ENCODE data around the gene TXNRD1. TPM values are rescaled to one million over a fixed set of nuclear protein-coding genes. Genes with fewer than 3 reads are reported as not detected.

The TXNRD1 gene
- total RNA-seq, 4 donors from 2014 or later, result 243 to 594 (median 299) TPM

GRCh38 chr12:104375775-104376174 is 160.2 kb downstream of the TXNRD1 start:
- intact Hi-C loops (cut with DNase I), result no loop called here
- TF ChIP-seq POLR2A (IDR thresholded peaks at IDR 0.05; ENCODE audit: low read depth) (no peak), CTCF (IDR thresholded peaks at IDR 0.05) (no peak), POLR2AphosphoS5 (IDR thresholded peaks at IDR 0.05) (no peak), EP300 (IDR thresholded peaks at IDR 0.05) (no peak)

GRCh38 chr12:104376650-104377513 is 161.3 kb downstream of the TXNRD1 start:
- intact Hi-C loops (cut with DNase I), result no loop called here
- WGBS, result 82% methylated on average over 18 of the region's 18 CpGs

More at GRCh38 chr12:104375775-104376174, 160.2 kb downstream of the TXNRD1 start:
- H3K36me3 ChIP-seq, result no peaks in the 10 kb centered on the region
- no peaks in the 10 kb centered on the region for H3K27me3 ChIP-seq
- no peaks in the 10 kb centered on the region for H3K4me1 ChIP-seq
- H3K4me3 ChIP-seq, result no peak overlapping the region
- 66% methylated on average over 4 of the region's 4 CpGs for WGBS
- H3K27ac ChIP-seq (replicated peaks in 1 of 4), result no peak overlapping the region
- DNase-seq (ENCODE audit: extremely low spot score), result no peak
- no peaks in the 10 kb centered on the region for H3K9me3 ChIP-seq

GRCh38 chr12:104377514-104377812 is 161.9 kb downstream of the TXNRD1 start:
- intact Hi-C loops (cut with DNase I), result no loop called here
- WGBS, result 73% methylated on average over 5 of the region's 5 CpGs
- Histone ChIP-seq H3K27me3 (no peaks in the 10 kb centered on the region), H3K9me3 (no peaks in the 10 kb centered on the region), H3K4me3 (no peak overlapping the region), H3K27ac (replicated peaks in 1 of 4) (no peak overlapping the region), H3K36me3 (no peaks in the 10 kb centered on the region), H3K4me1 (peaks cover 7 to 10% (median 8%) of the 10 kb centered on the region in 4 donors)
- TF ChIP-seq POLR2A (IDR thresholded peaks at IDR 0.05; ENCODE audit: low read depth), result no peak
- no peak for DNase-seq (ENCODE audit: extremely low spot score)

More at GRCh38 chr12:104376650-104377513, 161.3 kb downstream of the TXNRD1 start:
- no peaks in the 10 kb centered on the region for H3K9me3 ChIP-seq
- TF ChIP-seq POLR2A (IDR thresholded peaks at IDR 0.05; ENCODE audit: low read depth), result no peak
- no peak for TF ChIP-seq POLR2AphosphoS5 (IDR thresholded peaks at IDR 0.05)
- TF ChIP-seq CTCF (IDR thresholded peaks at IDR 0.05), result no peak
- TF ChIP-seq EP300 (IDR thresholded peaks at IDR 0.05), result no peak
- no peaks in the 10 kb centered on the region for H3K36me3 ChIP-seq
- peaks cover 3 to 5% (median 4%) of the 10 kb centered on the region in 4 donors for H3K4me1 ChIP-seq
- no peaks in the 10 kb centered on the region for H3K27me3 ChIP-seq
- no peak for DNase-seq (ENCODE audit: extremely low spot score)
- no peak overlapping the region for H3K4me3 ChIP-seq
- H3K27ac ChIP-seq (replicated peaks in 1 of 4), result no peak overlapping the region

- no peaks in the 10 kb centered on the region for H3K9me3 ChIP-seq
- H3K4me1 ChIP-seq, result peaks cover 7 to 10% (median 8%) of the 10 kb centered on the region in 4 donors
- no peaks in the 10 kb centered on the region for H3K36me3 ChIP-seq
- no peak for TF ChIP-seq CTCF (IDR thresholded peaks at IDR 0.05)
- TF ChIP-seq EP300 (IDR thresholded peaks at IDR 0.05), result no peak
- TF ChIP-seq POLR2AphosphoS5 (IDR thresholded peaks at IDR 0.05), result no peak
- TF ChIP-seq POLR2A (IDR thresholded peaks at IDR 0.05; ENCODE audit: low read depth), result no peak
- intact Hi-C loops (cut with DNase I), result no loop called here
- no peaks in the 10 kb centered on the region for H3K27me3 ChIP-seq
- 98% methylated on average over 4 of the region's 4 CpGs for whole genome bisulfite sequencing
- no peak overlapping the region for H3K4me3 ChIP-seq
- no peak overlapping the region for H3K27ac ChIP-seq (replicated peaks in 1 of 4)
- DNase-seq (ENCODE audit: extremely low spot score), result no peak
Measured at GRCh38 chr12:104378427-104378826, 162.8 kb downstream of the TXNRD1 start.

- H3K4me3 ChIP-seq, result no peak overlapping the region
- no peak for DNase-seq (ENCODE audit: extremely low spot score)
- intact Hi-C loops (cut with DNase I), result loop anchor here (5.0 kb wide), 1 partner anchor 671 kb away; no protein-coding TSS in a partner anchor
Measured at GRCh38 chr12:104381341-104381730, 165.8 kb downstream of the TXNRD1 start.

More at GRCh38 chr12:104381341-104381730, 165.8 kb downstream of the TXNRD1 start:
- TF ChIP-seq EP300 (IDR thresholded peaks at IDR 0.05) (no peak), POLR2A (IDR thresholded peaks at IDR 0.05; ENCODE audit: low read depth) (no peak), POLR2AphosphoS5 (IDR thresholded peaks at IDR 0.05) (no peak), CTCF (IDR thresholded peaks at IDR 0.05) (no peak)
- WGBS, result 52% methylated on average over 2 of the region's 2 CpGs
- H3K27me3 ChIP-seq, result no peaks in the 10 kb centered on the region
- no peaks in the 10 kb centered on the region for H3K36me3 ChIP-seq
- peaks cover 7 to 10% (median 8%) of the 10 kb centered on the region in 4 donors for H3K4me1 ChIP-seq
- H3K9me3 ChIP-seq, result no peaks in the 10 kb centered on the region
- no peak overlapping the region for H3K27ac ChIP-seq (replicated peaks in 1 of 4)

Measured in esophagus muscularis mucosa (tissue), 4 donors.